Endothelial cell of umbilical vein (primary cell): Measurements from ENCODE around the gene ACAD10.

Source experiments
- EZH2 ChIP-seq: IDR thresholded peaks from 2 replicates; pipeline ENCODE4 v1.6.1; 2012; ENCODE audit warnings: borderline replicate concordance, low read depth, mild to moderate bottlenecking, moderate library complexity, low read length, inconsistent platforms; ENCODE audit not compliant: severe bottlenecking
- FOS ChIP-seq: IDR thresholded peaks from 2 replicates; pipeline ENCODE4 v1.6.1; 2011; ENCODE audit warnings: mild to moderate bottlenecking, low read length, moderate library complexity, borderline replicate concordance; ENCODE audit not compliant: insufficient read depth
- JUN ChIP-seq: IDR thresholded peaks from 2 replicates; pipeline ENCODE4 v1.6.1; 2011; ENCODE audit warnings: borderline replicate concordance, low read depth; ENCODE audit not compliant: insufficient read length, insufficient read depth
- MYC ChIP-seq: IDR thresholded peaks from one replicate; pipeline ENCODE4 v1.6.1; 2011; ENCODE audit warnings: mild to moderate bottlenecking, low read depth, low read length
- POLR2A ChIP-seq: IDR thresholded peaks from 2 replicates; pipeline ENCODE4 v1.6.1; 2012; ENCODE audit warnings: low read depth, mild to moderate bottlenecking, control low read depth, low read length
- POLR2AphosphoS5 ChIP-seq: IDR thresholded peaks from 2 replicates; pipeline ENCODE4 v1.6.1; 2012; ENCODE audit warnings: low read depth, mild to moderate bottlenecking, control low read depth, low read length, moderate library complexity; ENCODE audit not compliant: insufficient read depth
- TF ChIP-seq, protein P1 (sequence below), 2 donors: IDR thresholded peaks; 1 replicate in 1 of 2; 2 replicates in 1 of 2; pipeline ENCODE4 v1.5.1; 2011; ENCODE audit warnings: low read length in 2 of 2, mild to moderate bottlenecking in 2 of 2, moderate library complexity in 2 of 2, control low read depth in 1 of 2, inconsistent platforms in 1 of 2, low read depth in 1 of 2; ENCODE audit not compliant: insufficient read depth in 1 of 2; ENCODE audit errors: extremely low read depth in 1 of 2
- TF ChIP-seq, protein P2 (sequence below): IDR thresholded peaks from 2 replicates; pipeline ENCODE4 v1.6.1; 2011; ENCODE audit not compliant: insufficient read depth, insufficient read length

GRCh38 chr12:111636209-111636945 is 49.5 kb upstream of the ACAD10 start:
- TF ChIP-seq, protein P1, sequence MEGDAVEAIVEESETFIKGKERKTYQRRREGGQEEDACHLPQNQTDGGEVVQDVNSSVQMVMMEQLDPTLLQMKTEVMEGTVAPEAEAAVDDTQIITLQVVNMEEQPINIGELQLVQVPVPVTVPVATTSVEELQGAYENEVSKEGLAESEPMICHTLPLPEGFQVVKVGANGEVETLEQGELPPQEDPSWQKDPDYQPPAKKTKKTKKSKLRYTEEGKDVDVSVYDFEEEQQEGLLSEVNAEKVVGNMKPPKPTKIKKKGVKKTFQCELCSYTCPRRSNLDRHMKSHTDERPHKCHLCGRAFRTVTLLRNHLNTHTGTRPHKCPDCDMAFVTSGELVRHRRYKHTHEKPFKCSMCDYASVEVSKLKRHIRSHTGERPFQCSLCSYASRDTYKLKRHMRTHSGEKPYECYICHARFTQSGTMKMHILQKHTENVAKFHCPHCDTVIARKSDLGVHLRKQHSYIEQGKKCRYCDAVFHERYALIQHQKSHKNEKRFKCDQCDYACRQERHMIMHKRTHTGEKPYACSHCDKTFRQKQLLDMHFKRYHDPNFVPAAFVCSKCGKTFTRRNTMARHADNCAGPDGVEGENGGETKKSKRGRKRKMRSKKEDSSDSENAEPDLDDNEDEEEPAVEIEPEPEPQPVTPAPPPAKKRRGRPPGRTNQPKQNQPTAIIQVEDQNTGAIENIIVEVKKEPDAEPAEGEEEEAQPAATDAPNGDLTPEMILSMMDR (IDR thresholded peaks at IDR 0.05; ENCODE audit: extremely low read depth in 1 of 2, insufficient read depth in 1 of 2, low read depth in 1 of 2, low read length in 2 of 2) = no peak
- no peak for TF ChIP-seq POLR2A
- no peak for TF ChIP-seq EZH2
- TF ChIP-seq POLR2AphosphoS5 = no peak
- TF ChIP-seq, protein P2, sequence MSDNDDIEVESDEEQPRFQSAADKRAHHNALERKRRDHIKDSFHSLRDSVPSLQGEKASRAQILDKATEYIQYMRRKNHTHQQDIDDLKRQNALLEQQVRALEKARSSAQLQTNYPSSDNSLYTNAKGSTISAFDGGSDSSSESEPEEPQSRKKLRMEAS = no peak
- TF ChIP-seq MYC = no peak
- no peak for TF ChIP-seq JUN
- no peak for TF ChIP-seq FOS
